Activated gamma-delta T cell treated with anti-CD3 and anti-CD28 coated beads, Interleukin-2, amount 50 U/mL, for 16 hours (primary cell): ENCODE measurements around the gene SPTBN1.

ENCODE experiments used
- DNase-seq: peaks from one replicate; pipeline ENCODE4 v3.0.0-alpha.2; 2020; ENCODE audit warnings: low read depth

Gene SPTBN1

GRCh38 chr2:54574107-54574859 is 118.2 kb downstream of the SPTBN1 start:
- DNase-seq = peak; percentile 51

DNA sequence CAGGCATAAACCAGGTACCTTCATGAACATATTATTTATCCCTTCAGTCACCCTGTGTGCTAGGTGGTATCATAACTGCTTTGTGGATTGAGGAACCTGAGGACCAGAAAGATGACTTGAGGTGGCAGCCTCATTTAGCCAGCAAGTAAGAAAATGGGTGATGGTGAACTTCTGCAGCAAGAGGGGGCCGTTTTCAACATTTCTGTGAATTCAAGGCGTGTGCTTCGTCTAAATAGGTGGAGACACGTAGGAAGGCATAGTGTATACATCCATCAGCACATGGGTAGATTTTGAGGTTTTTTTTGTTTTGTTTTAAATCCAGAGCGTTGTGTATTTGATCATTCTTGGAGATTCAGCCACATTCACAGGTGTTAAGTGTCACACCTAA is 118.7 kb downstream of the SPTBN1 start:
- DNase-seq = no peak

DNA sequence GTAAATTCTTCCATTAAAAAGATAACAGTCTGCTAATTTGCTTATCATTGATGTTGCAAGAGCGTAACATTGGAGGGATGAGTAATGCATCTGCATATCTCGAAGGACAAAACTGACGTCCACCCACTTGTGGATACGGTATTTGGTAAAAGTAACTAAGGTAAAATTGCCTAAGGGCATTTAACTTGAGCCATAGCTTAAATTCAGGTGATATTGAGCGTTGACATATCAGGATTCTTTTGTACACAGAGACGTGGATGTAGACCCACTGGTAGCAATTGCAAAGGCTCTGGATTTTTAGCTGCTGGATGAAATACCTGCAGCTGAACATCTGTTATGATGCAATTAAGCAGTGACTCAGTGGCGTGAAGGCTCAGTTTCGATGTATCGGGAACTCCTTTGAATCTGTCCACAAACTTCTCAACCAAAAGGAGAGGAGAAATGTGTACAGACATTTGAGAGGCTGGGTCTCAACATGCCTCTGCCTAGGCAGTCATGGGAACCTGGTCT is 119.3 kb downstream of the SPTBN1 start:
- no peak for DNase-seq

DNA sequence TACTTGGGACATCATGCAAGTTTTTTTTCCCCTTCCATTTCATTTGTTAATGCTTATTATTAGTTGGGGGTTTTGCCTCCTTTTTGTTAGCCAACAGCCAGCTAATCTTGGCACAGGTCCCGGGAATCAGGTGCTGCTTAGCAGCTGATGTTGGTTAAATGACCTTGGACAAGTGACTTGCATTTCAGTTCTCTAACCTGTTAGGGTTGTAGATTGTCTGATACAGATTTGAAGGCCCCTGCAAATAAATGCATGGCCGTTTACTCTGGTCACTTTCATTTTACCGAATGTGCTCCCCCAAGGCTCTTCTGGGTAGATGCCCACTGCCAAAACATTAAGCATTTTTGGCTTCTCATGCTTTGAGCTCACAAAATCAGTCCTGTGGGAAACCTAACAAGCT is 120.9 kb downstream of the SPTBN1 start:
- DNase-seq = no peak

- no peak for DNase-seq
Observed at GRCh38 chr2:54577944-54578647, 122.0 kb downstream of the SPTBN1 start.

GRCh38 chr2:54578648-54579045 is 122.5 kb downstream of the SPTBN1 start:
- DNase-seq = no peak

DNA sequence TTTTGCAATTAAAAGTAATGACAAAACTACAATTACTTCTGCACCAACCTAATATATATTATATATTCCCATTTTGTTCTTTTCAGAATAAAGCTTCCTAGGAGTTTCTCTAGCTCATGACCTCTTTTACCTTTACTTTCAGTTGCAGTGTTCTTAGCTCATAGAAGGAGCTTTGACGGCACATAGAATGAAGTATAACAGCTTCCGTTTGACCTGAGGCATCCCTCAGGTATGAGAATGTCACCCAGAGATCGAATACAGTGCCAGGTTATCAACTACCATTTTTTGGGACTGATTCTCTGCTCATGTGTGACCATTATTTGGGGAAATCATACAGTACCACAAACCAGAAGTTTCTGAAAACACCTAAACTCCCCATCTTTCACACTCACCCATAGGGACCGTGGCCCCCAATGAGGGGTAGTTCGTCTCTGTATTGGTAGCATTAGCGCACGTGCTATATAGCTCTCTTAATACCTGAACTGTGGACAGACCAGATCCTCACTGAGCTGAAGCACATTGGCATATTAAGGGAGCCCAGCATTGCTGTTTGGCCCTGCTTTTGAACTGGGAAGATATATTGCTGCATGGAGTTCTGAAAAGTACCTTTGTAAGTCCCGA is 123.0 kb downstream of the SPTBN1 start:
- DNase-seq = no peak

DNA sequence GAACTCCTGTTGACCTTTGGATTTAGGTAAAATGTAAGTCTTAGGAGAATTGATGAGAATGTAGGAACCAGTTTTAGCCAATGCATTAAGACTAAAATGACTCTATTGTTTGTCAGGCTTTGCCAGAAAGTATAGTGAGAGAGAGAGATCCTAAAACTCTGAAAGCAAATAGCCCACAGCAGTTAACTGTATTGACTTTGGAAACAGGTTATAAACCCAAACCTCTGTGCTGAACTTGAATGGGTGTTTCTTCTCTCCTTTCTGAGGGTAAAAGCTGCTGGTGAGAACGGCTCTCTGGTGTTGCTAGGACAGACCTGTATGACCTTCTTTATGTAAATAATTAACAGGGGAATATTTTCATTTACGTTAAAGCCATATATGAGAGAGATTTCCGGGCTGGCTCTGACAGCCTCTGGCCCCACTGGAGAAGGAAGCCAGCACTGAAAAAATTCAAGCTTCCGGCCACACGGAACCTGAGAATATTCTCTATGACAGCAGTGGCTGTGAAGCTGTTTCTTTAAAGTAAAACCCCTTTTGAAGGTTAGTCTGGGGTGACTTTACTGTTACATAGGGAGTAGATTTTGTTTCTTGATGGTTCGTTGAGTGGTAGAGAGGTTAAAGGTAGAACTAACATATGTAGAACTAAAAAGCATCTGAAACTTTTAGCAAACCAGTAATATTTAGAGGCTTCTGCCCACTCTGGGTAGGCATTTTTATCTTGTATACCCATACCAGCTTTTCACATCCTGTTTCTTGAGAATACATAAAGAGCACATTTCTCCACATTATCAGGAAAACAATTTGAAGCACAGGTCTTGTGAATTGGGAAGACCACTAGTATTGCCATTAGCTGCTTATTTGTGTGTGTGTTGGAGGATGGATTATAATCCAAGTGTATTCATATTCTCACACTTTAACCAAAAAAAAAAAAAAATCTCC is 123.8 kb downstream of the SPTBN1 start:
- no peak for DNase-seq

- DNase-seq = no peak
Observed at GRCh38 chr2:54581326-54582039, 125.4 kb downstream of the SPTBN1 start.

- no peak for DNase-seq
Observed at GRCh38 chr2:54582987-54583386, 126.9 kb downstream of the SPTBN1 start.

- DNase-seq = no peak
Observed at GRCh38 chr2:54584598-54584997, 128.5 kb downstream of the SPTBN1 start.

- DNase-seq = no peak
Observed at GRCh38 chr2:54585136-54585733, 129.1 kb downstream of the SPTBN1 start.

DNA sequence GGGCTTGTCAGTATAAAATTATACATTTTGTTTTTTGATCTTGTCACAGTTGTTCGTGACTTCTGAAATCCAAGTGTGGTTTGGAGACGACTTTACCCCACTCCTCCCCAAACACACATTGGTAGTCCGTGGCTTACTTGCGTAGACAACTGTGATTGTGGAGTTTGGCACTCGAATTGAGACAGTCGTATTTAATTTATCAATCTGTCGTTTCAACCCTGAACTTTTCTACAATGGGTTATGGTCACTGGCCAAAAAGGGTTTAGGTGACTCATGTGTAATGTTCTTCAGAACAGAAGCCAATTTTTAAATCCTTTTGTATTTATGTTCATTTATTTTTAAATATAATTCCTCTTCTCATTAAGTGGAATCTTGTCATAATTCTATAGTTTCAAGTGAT is 129.9 kb downstream of the SPTBN1 start:
- DNase-seq = no peak

- no peak for DNase-seq
Observed at GRCh38 chr2:54586494-54586893, 130.4 kb downstream of the SPTBN1 start.

- no peak for DNase-seq
Observed at GRCh38 chr2:54587171-54588016, 131.3 kb downstream of the SPTBN1 start.

DNA sequence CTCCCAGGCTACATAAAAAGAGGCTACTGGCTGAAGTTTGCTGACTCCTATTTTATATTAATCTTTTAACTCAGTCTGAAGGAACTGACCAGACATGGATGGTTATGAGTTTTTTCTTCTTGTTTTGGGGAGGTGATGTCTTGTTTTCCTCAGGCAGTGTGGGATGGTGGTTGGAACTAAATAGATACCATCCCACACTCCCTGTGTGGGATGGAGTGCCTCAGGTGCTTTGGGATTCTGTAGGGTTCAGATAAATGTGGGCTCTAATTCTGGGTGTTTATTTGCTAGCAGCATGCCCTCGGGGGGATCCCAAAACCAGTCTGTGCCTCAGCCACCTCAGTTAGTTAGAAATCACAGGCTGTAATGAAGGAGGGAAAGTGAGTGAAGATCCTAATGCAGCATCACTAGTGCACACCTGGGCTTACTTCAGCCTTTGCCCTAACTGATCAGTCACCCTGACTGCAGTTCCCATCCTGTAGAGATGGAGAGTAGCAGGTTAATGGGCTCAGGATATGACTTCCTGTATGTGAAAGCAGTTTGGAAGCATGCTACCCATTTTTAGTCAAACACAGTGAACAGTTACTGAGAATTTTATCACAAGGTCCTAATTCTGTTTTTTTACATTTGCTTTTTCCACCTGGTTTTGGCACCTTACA is 132.2 kb downstream of the SPTBN1 start:
- no peak for DNase-seq

- DNase-seq = no peak
Observed at GRCh38 chr2:54589038-54589339, 132.9 kb downstream of the SPTBN1 start.

GRCh38 chr2:54589340-54590215 is 133.5 kb downstream of the SPTBN1 start:
- no peak for DNase-seq
